HG03378 (cell line): ENCODE data around the gene CHST8.
"Not testable (repeated sequence)": the region's sequence is repeated elsewhere in the genome, so short reads cannot be mapped to it uniquely, and the experiment has no call there.

Experiments used
- ATAC-seq: cut with Tn5 transposase; IDR thresholded peaks from one replicate; pipeline ENCODE4 v1.9.1; 2021; ENCODE audit warnings: mild to moderate bottlenecking, moderate library complexity; ENCODE audit not compliant: unreplicated experiment

CHST8 gene

GRCh38 chr19:33621811-33622504 lies at the start of gene CHST8:
CHST8 (plus strand) TSS chr19:33621953; CDS start chr19:33689262, 67,309 bp downstream.
- no peak for ATAC-seq

- ATAC-seq: no peak
Measured at GRCh38 chr19:33572929-33573328, 48.8 kb upstream of the CHST8 start.

- ATAC-seq: no peak
Measured at GRCh38 chr19:33574824-33575223, 46.9 kb upstream of the CHST8 start.

DNA sequence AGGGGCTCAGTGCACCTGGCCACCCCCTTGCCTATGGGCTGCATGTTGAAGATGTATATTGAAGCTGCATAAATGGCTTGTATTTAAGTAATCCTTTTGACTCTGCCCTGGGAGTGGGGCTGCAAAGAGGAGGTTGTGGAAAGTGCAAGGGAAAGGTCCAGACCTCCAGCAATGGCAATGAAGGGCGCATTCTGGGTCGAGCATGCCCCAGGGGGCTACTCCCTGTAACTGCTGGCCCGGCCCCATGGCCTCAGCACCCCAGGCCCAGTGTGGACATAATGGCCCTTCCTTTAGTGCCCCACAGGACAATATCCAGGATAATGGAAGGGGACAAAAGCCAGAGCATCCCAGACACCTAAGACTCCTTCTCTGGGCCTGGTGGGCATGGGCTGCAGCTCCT lies 43.1 kb upstream of the CHST8 start:
- ATAC-seq: no peak

- no peak for ATAC-seq
Measured at GRCh38 chr19:33580026-33580644, 41.6 kb upstream of the CHST8 start.

- no peak for ATAC-seq
Measured at GRCh38 chr19:33580645-33581037, 41.1 kb upstream of the CHST8 start.

DNA sequence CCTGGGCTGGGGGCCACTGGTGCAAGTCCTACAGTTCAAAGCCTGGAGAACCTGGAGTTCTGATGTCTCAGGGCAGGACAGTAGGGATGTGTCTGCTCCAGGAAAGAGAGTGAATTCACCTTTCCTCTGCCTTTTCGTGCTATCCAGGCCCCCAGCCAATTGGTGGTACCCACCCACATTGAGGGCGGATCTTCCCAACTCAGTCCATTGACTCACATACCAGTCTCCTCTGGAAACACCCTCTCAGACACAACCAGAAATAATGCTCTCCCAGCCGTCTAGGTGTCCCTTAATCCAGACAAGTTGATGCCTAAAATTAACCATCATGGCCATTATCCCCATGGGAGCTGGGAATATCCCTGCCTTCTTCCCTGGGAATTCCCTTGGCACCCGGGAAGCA lies 38.8 kb upstream of the CHST8 start:
- ATAC-seq: no peak

DNA sequence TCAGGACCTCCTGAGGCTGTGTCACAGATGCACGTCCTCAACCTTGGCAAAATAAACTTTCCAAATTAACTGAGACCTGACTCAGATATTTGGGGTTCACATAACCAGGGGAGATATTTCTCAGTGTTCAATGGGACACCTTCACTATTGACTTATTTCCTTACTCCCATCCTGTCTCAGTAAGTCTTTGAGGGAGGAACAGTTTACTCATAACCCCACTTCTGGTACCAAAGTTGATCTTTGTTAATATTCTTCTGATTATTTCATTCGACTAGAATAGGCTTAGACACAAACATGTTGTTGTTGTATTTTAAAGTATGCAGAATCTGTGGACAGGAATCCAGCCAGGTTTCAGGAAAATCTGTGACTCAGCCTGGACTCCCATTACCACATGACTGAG lies 34.6 kb upstream of the CHST8 start:
- no peak for ATAC-seq

DNA sequence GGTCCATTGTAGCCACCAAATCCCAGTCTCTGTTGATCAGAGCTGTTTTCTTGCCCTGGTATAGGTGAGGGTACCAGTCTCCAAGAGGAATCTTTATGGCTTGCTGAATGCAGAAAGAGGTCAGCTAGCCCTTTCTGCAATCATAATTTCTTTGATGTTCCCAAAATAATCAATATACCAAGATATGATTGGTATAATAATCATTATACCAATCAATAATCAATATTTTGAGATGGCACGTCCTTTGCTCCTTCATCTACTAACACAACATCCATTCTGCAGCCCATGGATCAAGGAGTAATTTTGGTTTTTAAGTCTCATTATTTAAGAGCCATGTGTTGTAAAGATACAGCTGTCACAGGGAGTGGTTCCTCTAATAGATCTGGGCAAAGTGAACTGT lies 31.5 kb upstream of the CHST8 start:
- ATAC-seq: no peak

DNA sequence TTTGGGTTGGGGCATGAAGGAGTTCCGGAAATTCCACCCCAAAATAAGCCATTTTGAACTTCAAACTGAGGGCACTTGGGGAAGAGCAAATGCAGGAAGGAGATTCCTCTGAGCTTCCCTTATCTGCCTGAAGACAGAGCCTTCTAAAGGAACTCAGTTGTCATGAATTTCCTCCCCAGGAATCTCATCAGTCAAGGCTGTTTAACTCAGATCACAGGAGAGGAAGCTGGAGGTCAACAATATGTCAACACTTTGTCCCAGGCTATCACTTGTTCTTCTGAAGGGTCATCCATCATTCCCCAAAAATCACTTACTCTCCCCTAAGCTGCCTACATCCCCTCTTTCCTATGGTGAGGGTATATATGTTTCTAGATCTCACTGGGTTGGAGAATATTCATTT lies 26.0 kb upstream of the CHST8 start:
- no peak for ATAC-seq

GRCh38 chr19:33601583-33601982 lies 20.2 kb upstream of the CHST8 start:
- ATAC-seq: no peak

DNA sequence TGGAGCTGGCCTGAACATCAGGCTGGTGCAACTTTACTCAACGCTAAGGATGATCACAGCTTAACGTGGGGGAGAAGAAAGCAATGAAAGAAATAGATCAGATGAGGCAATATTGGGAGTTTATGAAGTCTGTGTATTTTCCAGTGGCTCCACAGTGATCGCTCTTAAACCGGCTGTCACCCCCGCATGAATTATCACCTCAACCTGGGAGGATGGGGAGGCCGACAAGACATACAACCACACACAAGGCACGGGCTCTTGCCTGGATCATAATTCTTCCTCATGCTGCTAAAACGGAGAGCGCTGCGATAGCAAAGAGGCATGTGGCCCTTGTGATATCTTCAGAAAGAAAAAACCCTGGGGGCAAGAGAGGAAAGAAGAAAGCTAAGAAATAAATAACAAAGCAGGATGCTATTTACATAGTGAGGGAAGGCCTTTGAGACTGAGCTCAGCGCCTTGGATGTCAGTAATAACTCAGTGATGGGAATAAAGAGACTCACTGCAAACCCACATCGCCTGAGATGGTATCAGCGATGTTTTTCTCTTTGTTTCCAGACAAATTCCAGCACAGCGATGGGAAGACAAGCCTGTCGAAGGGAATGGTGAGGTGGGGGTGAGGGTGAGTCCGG lies 19.1 kb upstream of the CHST8 start:
- ATAC-seq: no peak

DNA sequence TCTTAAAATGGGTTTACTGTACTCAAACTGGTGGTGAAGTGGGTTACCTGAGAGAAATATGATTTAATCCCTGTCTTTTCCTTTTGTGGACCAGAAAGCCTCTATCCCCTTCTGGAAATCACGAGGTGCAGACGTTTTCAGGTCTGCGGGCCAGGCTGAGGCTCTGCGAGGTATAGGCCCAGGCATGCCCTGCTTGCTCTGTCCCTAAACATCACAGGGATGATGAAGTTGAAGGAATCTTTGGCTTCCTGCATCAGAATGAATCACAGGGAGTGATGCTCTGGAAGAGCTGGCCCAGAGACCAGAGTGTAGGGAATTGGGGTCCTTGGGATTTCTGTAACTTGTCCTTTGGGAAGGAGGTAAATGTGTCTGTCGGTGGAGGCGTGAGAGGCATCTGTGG lies 18.4 kb upstream of the CHST8 start:
- no peak for ATAC-seq

- ATAC-seq: no peak
Measured at GRCh38 chr19:33604651-33605050, 17.1 kb upstream of the CHST8 start.

DNA sequence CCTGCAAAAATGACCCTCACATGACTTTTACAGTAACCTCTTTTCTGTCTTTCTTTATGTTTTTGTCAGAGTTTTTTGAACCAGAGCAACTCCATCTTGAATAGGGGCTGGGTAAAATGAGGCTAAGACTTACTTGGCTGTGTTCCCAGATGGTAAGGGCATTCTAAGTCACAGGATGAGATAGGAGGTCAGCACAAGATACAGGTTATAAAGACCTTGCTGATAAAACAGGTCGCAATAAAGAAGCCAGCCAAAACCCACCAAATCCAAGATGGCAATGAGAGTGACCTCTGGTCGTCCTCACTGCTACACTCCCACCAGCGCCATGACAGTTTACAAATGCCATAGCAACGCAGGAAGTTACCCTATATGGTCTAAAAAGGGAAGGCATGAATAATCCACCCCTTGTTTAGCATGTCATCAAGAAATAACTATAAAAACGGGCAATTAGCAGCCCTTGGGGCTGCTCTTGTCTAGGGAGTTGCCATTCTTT lies 15.9 kb upstream of the CHST8 start:
- not testable (repeated sequence) for ATAC-seq

DNA sequence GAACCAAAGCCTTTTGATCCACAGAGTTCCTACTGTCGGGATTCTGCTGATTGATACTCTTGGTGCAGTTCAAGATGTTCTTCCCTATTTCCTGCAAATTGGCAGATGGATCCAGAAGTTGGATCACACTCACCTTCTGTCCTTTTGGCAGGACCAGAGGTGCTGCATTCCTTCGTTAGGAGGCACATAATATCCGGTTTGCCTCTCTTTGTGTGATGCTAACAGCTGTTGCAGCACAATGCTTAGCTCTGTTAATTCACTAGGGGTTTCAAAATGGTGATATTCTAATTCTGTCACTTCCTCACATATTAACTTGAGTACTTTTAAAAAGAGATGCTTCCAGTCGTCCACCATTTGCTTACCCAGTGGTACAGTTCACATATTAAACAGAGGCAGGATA lies 15.2 kb upstream of the CHST8 start:
- no peak for ATAC-seq

GRCh38 chr19:33609353-33609752 lies 12.4 kb upstream of the CHST8 start:
- no peak for ATAC-seq

DNA sequence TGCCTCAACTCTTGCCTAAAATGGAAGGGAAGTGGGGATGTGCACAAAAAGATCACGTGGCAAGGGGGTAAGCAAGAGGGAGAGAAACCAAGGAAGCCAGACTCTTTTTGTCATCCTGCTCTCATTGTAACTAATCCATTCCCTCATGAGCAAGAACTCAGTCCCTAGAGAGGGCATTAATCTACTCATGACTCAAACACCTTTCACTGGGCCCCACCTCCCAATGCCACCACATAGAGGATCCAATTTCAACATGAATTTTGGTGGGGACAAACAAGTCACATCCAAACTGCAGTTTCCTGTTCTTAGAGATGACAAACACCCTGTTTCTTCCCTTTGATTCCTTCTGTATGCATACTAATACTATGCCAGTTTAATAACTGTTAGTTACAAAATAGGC lies 11.2 kb upstream of the CHST8 start:
- no peak for ATAC-seq

- no peak for ATAC-seq
Measured at GRCh38 chr19:33612928-33613619, 8.7 kb upstream of the CHST8 start.

- ATAC-seq: no peak
Measured at GRCh38 chr19:33613620-33614000, 8.1 kb upstream of the CHST8 start.

GRCh38 chr19:33616346-33616745 lies 5.4 kb upstream of the CHST8 start:
- ATAC-seq: no peak

GRCh38 chr19:33616857-33617256 lies 4.9 kb upstream of the CHST8 start:
- ATAC-seq: no peak
